H9 (cell line): ENCODE data around the gene RASSF9. TPM values are rescaled to one million over a fixed set of nuclear protein-coding genes. Genes with fewer than 3 reads are reported as not detected.

Source experiments
- DNase-seq: peaks from one replicate; pipeline ENCODE4 v3.0.0-alpha.2; 2017
- H2AFZ ChIP-seq: one replicate; pipeline ENCODE4 v1.6.1; 2013; ENCODE audit warnings: mild to moderate bottlenecking, low read length, control low read depth, moderate library complexity
- H2AK5ac ChIP-seq: 2 replicates; pipeline ENCODE4 v1.6.1; 2013; ENCODE audit warnings: low read length, control low read depth, mixed read lengths; ENCODE audit not compliant: insufficient read length
- H2BK120ac ChIP-seq: one replicate; pipeline ENCODE4 v1.6.1; 2013; ENCODE audit warnings: low read depth, mild to moderate bottlenecking, low read length, control low read depth, inconsistent platforms; ENCODE audit not compliant: poor library complexity, severe bottlenecking
- H2BK12ac ChIP-seq: 2 replicates; pipeline ENCODE4 v1.6.1; 2013; ENCODE audit warnings: low read length, control low read depth, mixed read lengths, low read depth; ENCODE audit not compliant: insufficient read length
- H2BK15ac ChIP-seq: 2 replicates; pipeline ENCODE4 v1.6.1; 2013; ENCODE audit warnings: low read depth, low read length, control low read depth
- H2BK20ac ChIP-seq: one replicate; pipeline ENCODE4 v1.6.1; 2013; ENCODE audit warnings: low read depth, mild to moderate bottlenecking, low read length, control low read depth, inconsistent platforms; ENCODE audit not compliant: poor library complexity, severe bottlenecking
- H2BK5ac ChIP-seq: 2 replicates; pipeline ENCODE4 v1.6.1; 2013; ENCODE audit warnings: low read length, control low read depth, mixed read lengths; ENCODE audit not compliant: insufficient read length
- H3K14ac ChIP-seq: 2 replicates; pipeline ENCODE4 v1.6.1; 2013; ENCODE audit warnings: low read length, control low read depth; ENCODE audit not compliant: insufficient read depth
- H3K18ac ChIP-seq: 2 replicates; pipeline ENCODE4 v1.6.1; 2013; ENCODE audit warnings: low read depth, mild to moderate bottlenecking, mixed read lengths, low read length, control low read depth; ENCODE audit not compliant: insufficient read length
- H3K23ac ChIP-seq: 2 replicates; pipeline ENCODE4 v1.6.1; 2013; ENCODE audit warnings: low read length, control low read depth, mixed read lengths, low read depth; ENCODE audit not compliant: insufficient read length
- H3K23me2 ChIP-seq: 2 replicates; pipeline ENCODE4 v1.6.1; 2013; ENCODE audit warnings: low read depth, mild to moderate bottlenecking, mixed read lengths, low read length, control low read depth; ENCODE audit not compliant: insufficient read length, poor library complexity, severe bottlenecking
- H3K27ac ChIP-seq: 2 replicates; pipeline ENCODE4 v1.5.1; 2013; ENCODE audit warnings: low read length, control low read depth, mixed read lengths, low read depth; ENCODE audit not compliant: insufficient read length
- H3K27me3 ChIP-seq: 2 replicates; pipeline ENCODE4 v1.6.1; 2013; ENCODE audit warnings: low read length, control low read depth, inconsistent platforms; ENCODE audit not compliant: insufficient read depth
- H3K4ac ChIP-seq: 2 replicates; pipeline ENCODE4 v1.6.1; 2013; ENCODE audit warnings: low read depth, mild to moderate bottlenecking, control low read depth, inconsistent platforms, low read length, moderate library complexity
- H3K4me1 ChIP-seq: 2 replicates; pipeline ENCODE4 v1.6.1; 2013; ENCODE audit warnings: low read length, control low read depth, inconsistent platforms; ENCODE audit not compliant: insufficient read depth
- H3K4me2 ChIP-seq: 2 replicates; pipeline ENCODE4 v1.6.1; 2013; ENCODE audit warnings: low read length, control low read depth, mixed read lengths; ENCODE audit not compliant: insufficient read length, insufficient read depth
- H3K56ac ChIP-seq: 2 replicates; pipeline ENCODE4 v1.6.1; 2013; ENCODE audit warnings: low read depth, mild to moderate bottlenecking, mixed read lengths, low read length, control low read depth; ENCODE audit not compliant: insufficient read length
- H3K79me1 ChIP-seq: 2 replicates; pipeline ENCODE4 v1.6.1; 2013; ENCODE audit warnings: low read depth, mild to moderate bottlenecking, moderate library complexity, low read length, control low read depth, inconsistent platforms; ENCODE audit not compliant: insufficient read depth, poor library complexity, severe bottlenecking
- H3K79me2 ChIP-seq: 2 replicates; pipeline ENCODE4 v1.6.1; 2013; ENCODE audit warnings: low read length, control low read depth, inconsistent platforms; ENCODE audit not compliant: insufficient read depth
- H3K9ac ChIP-seq: 2 replicates; pipeline ENCODE4 v1.6.1; 2013; ENCODE audit warnings: low read length, control low read depth, mixed read lengths; ENCODE audit not compliant: insufficient read length; ENCODE audit errors: extremely low read depth
- H3K9me3 ChIP-seq: one replicate; pipeline ENCODE4 v1.6.1; 2013; ENCODE audit warnings: low read depth, low read length, inconsistent platforms; ENCODE audit not compliant: control insufficient read depth
- H3T11ph ChIP-seq: one replicate; pipeline ENCODE4 v1.6.1; 2013; ENCODE audit warnings: mild to moderate bottlenecking, low read length, control low read depth, inconsistent platforms
- H4K20me1 ChIP-seq: one replicate; pipeline ENCODE4 v1.6.1; 2013; ENCODE audit not compliant: control insufficient read depth, insufficient read length, insufficient read depth
- H4K5ac ChIP-seq: 2 replicates; pipeline ENCODE4 v1.6.1; 2013; ENCODE audit warnings: low read depth, mild to moderate bottlenecking, mixed read lengths, low read length, control low read depth; ENCODE audit not compliant: insufficient read length
- H4K8ac ChIP-seq: replicated peaks from 2 replicates; pipeline ENCODE4 v1.6.1; 2013; ENCODE audit warnings: low read length, control low read depth, mixed read lengths, low read depth; ENCODE audit not compliant: insufficient read length
- H4K91ac ChIP-seq: 2 replicates; pipeline ENCODE4 v1.6.1; 2013; ENCODE audit warnings: low read depth, mild to moderate bottlenecking, moderate library complexity, mixed read lengths, low read length, control low read depth; ENCODE audit not compliant: insufficient read length
- H3K27ac Mint-ChIP-seq, 3 experiments: 2 replicates in 2 of 3; 3 replicates in 1 of 3; pipeline ENCODE4 v1.8.0; 2020 to 2021; ENCODE audit warnings: mixed read lengths in 3 of 3, mild to moderate bottlenecking in 1 of 3, moderate library complexity in 1 of 3
- H3K27me3 Mint-ChIP-seq: 2 replicates; pipeline ENCODE4 v1.8.0; 2021; ENCODE audit warnings: low read depth, mild to moderate bottlenecking, moderate library complexity, mixed read lengths
- H3K36me3 Mint-ChIP-seq, 3 experiments: 2 replicates in 2 of 3; 3 replicates in 1 of 3; pipeline ENCODE4 v1.8.0; 2020 to 2021; ENCODE audit warnings: low read depth in 3 of 3, mixed read lengths in 3 of 3; ENCODE audit not compliant: insufficient read depth in 1 of 3
- H3K4me1 Mint-ChIP-seq, 2 experiments: 2 replicates each; pipeline ENCODE4 v1.8.0; 2020; ENCODE audit warnings: mixed read lengths in 2 of 2
- H3K4me3 Mint-ChIP-seq, 2 experiments: 2 replicates in 1 of 2; 3 replicates in 1 of 2; pipeline ENCODE4 v1.8.0; 2020 to 2021; ENCODE audit warnings: mild to moderate bottlenecking in 2 of 2, mixed read lengths in 2 of 2, moderate library complexity in 1 of 2
- H3K9me3 Mint-ChIP-seq, 2 experiments: 2 replicates in 1 of 2; 3 replicates in 1 of 2; pipeline ENCODE4 v1.8.0; 2020; ENCODE audit warnings: mild to moderate bottlenecking in 2 of 2, mixed read lengths in 2 of 2, moderate library complexity in 1 of 2
- total RNA-seq: library from RNA; stranded (reverse); gene quantifications from 2 replicates; pipeline ENCODE4 v1.2.1, GENCODE V29; 2021
- TF ChIP-seq, protein P1 (sequence below): fragments of 200-600 bp; sonication (generic); conservative IDR thresholded peaks from 3 replicates; pipeline ENCODE4 v1.8.0; 2021; ENCODE audit warnings: antibody characterized with exemption, mild to moderate bottlenecking

The RASSF9 gene
- total RNA-seq, 1 experiment from 2014 or later = 0.04 TPM

DNA sequence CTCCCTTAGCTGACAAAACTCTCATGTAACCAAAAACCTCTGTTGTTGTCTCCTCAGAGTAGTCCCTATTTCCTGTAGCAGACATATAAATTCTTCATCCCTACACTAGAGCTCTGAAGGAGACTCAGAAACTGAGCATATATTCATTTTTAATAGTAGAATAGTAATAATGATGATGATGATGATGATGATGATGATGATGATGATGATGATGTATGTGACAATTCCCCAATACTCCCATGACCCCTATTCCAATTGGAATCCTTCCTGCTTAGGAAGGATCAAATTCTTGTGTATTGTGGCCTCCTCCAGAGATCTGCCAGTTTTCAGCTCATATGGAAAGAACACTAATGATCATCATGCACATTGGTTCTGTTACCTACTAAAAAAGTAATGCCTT, 26.7 kb downstream of the RASSF9 start:
- no peak overlapping the region for H2AFZ ChIP-seq
- no peaks in the 10 kb centered on the region for H3K23me2 ChIP-seq
- H4K8ac ChIP-seq = no peak overlapping the region
- H2BK120ac ChIP-seq = no peak overlapping the region
- no peak overlapping the region for H3K9ac ChIP-seq
- no peak overlapping the region for H3K23ac ChIP-seq
- no peak overlapping the region for H3T11ph ChIP-seq
- H2AK5ac ChIP-seq = no peak overlapping the region
- no peak overlapping the region for H3K27ac Mint-ChIP-seq
- no peaks in the 10 kb centered on the region for H3K27me3 ChIP-seq
- H4K20me1 ChIP-seq = no peaks in the 10 kb centered on the region
- no peaks in the 10 kb centered on the region for H3K9me3 Mint-ChIP-seq
- H2BK20ac ChIP-seq = no peak overlapping the region
- no peaks in the 10 kb centered on the region for H3K36me3 Mint-ChIP-seq
- H3K14ac ChIP-seq = no peak overlapping the region
- H2BK12ac ChIP-seq = no peak overlapping the region
- H3K79me1 ChIP-seq = no peaks in the 10 kb centered on the region
- H3K27me3 Mint-ChIP-seq = no peaks in the 10 kb centered on the region
- H4K5ac ChIP-seq = no peak overlapping the region
- H4K91ac ChIP-seq = no peak overlapping the region
- no peak for DNase-seq
- no peak overlapping the region for H3K4me2 ChIP-seq
- H2BK5ac ChIP-seq = no peak overlapping the region
- no peak overlapping the region for H3K56ac ChIP-seq
- H3K18ac ChIP-seq = no peak overlapping the region
- H3K9me3 ChIP-seq = no peaks in the 10 kb centered on the region
- TF ChIP-seq, protein P1, sequence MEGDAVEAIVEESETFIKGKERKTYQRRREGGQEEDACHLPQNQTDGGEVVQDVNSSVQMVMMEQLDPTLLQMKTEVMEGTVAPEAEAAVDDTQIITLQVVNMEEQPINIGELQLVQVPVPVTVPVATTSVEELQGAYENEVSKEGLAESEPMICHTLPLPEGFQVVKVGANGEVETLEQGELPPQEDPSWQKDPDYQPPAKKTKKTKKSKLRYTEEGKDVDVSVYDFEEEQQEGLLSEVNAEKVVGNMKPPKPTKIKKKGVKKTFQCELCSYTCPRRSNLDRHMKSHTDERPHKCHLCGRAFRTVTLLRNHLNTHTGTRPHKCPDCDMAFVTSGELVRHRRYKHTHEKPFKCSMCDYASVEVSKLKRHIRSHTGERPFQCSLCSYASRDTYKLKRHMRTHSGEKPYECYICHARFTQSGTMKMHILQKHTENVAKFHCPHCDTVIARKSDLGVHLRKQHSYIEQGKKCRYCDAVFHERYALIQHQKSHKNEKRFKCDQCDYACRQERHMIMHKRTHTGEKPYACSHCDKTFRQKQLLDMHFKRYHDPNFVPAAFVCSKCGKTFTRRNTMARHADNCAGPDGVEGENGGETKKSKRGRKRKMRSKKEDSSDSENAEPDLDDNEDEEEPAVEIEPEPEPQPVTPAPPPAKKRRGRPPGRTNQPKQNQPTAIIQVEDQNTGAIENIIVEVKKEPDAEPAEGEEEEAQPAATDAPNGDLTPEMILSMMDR = no peak
- no peak overlapping the region for H3K27ac ChIP-seq
- no peaks in the 10 kb centered on the region for H3K4me1 Mint-ChIP-seq
- no peak overlapping the region for H3K4me3 Mint-ChIP-seq
- H3K4ac ChIP-seq = no peak overlapping the region
- H2BK15ac ChIP-seq = no peak overlapping the region
- H3K79me2 ChIP-seq = no peaks in the 10 kb centered on the region
- H3K4me1 ChIP-seq = no peaks in the 10 kb centered on the region
